ENCODE measurements around the gene CAV3.

- TF ChIP-seq EZH2 (IDR thresholded peaks at IDR 0.05; ENCODE audit: low read length): no peak
- TF ChIP-seq CTCF (optimal IDR thresholded peaks at IDR 0.05 in 1 of 3, IDR thresholded peaks at IDR 0.05 in 1 of 3, conservative IDR thresholded peaks at IDR 0.05 in 1 of 3; ENCODE audit: extremely low read depth in 1 of 3, insufficient read depth in 2 of 3, low read length in 3 of 3): no peak
Observed at GRCh38 chr3:8732413-8732812, 1.2 kb upstream of the CAV3 start.
